Measurements from ENCODE around the gene ALX4.

GRCh38 chr11:44318369-44318768 lies 8.4 kb upstream of the ALX4 start:
- TF ChIP-seq, protein P1, sequence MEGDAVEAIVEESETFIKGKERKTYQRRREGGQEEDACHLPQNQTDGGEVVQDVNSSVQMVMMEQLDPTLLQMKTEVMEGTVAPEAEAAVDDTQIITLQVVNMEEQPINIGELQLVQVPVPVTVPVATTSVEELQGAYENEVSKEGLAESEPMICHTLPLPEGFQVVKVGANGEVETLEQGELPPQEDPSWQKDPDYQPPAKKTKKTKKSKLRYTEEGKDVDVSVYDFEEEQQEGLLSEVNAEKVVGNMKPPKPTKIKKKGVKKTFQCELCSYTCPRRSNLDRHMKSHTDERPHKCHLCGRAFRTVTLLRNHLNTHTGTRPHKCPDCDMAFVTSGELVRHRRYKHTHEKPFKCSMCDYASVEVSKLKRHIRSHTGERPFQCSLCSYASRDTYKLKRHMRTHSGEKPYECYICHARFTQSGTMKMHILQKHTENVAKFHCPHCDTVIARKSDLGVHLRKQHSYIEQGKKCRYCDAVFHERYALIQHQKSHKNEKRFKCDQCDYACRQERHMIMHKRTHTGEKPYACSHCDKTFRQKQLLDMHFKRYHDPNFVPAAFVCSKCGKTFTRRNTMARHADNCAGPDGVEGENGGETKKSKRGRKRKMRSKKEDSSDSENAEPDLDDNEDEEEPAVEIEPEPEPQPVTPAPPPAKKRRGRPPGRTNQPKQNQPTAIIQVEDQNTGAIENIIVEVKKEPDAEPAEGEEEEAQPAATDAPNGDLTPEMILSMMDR (IDR thresholded peaks at IDR 0.05): no peak
- no peak for TF ChIP-seq EZH2 (IDR thresholded peaks at IDR 0.05; ENCODE audit: borderline replicate concordance, insufficient read depth, low read depth, low read length, poor library complexity, severe bottlenecking)
